A549 (cell line): ENCODE measurements around the gene GNB1.

Experiments used
- CHD2 ChIP-seq: fragments of 150-350 bp; IDR thresholded peaks from 2 replicates; pipeline ENCODE4 v1.6.1; 2014; ENCODE audit warnings: low read length; ENCODE audit not compliant: partially characterized antibody
- CHD4 ChIP-seq: fragments of 200-600 bp; sonication (generic); IDR thresholded peaks from 2 replicates; pipeline ENCODE4 v1.6.1; 2016; ENCODE audit warnings: antibody characterized with exemption, mild to moderate bottlenecking, borderline replicate concordance
- EHMT2 ChIP-seq: fragments of 200-600 bp; sonication (generic); IDR thresholded peaks from 2 replicates; pipeline ENCODE4 v1.6.1; 2016; ENCODE audit warnings: antibody characterized with exemption, low read depth, mild to moderate bottlenecking, moderate library complexity
- HDAC2 ChIP-seq: fragments of 200-600 bp; sonication (generic); IDR thresholded peaks from 2 replicates; pipeline ENCODE4 v1.6.1; 2016
- HOXA7 ChIP-seq: fragments of 250-450 bp; sonication (Bioruptor Pico); IDR thresholded peaks from 2 replicates; pipeline ENCODE4 v1.5.0; 2020; ENCODE audit warnings: mild to moderate bottlenecking, moderate library complexity
- POLR2A ChIP-seq: IDR thresholded peaks from 2 replicates; pipeline ENCODE4 v1.6.1; 2012; ENCODE audit warnings: mild to moderate bottlenecking, low read length
- RAD21 ChIP-seq, 2 experiments: fragments of >200 bp in 1 of 2; sonication (Bioruptor Twin) in 1 of 2; formaldehyde crosslinking in 1 of 2; IDR thresholded peaks in 1 of 2; conservative IDR thresholded peaks in 1 of 2; 2 replicates in 1 of 2; 3 replicates in 1 of 2; pipeline ENCODE4 v1.6.1; 2012 to 2018; ENCODE audit warnings: inconsistent platforms in 1 of 2
- RCOR1 ChIP-seq: fragments of 150-350 bp; IDR thresholded peaks from 2 replicates; pipeline ENCODE4 v1.6.1; 2014; ENCODE audit warnings: antibody characterized with exemption, low read length, low read depth
- ZFP36 ChIP-seq: fragments of 450-650 bp; IDR thresholded peaks from 2 replicates; pipeline ENCODE4 v1.6.1; 2014; ENCODE audit warnings: borderline replicate concordance; ENCODE audit not compliant: partially characterized antibody
- TF ChIP-seq, protein P1 (sequence below): fragments of >200 bp; sonication (Bioruptor Twin); formaldehyde crosslinking; IDR thresholded peaks from 3 replicates; pipeline ENCODE4 v1.5.1; 2016
- TF ChIP-seq, protein P2 (sequence below): fragments of 200-600 bp; sonication (generic); IDR thresholded peaks from 2 replicates; pipeline ENCODE4 v1.6.1; 2016; ENCODE audit warnings: antibody characterized with exemption, mild to moderate bottlenecking, moderate library complexity
- TF ChIP-seq, protein P3 (sequence below): IDR thresholded peaks from 2 replicates; pipeline ENCODE4 v1.6.1; 2012
- TF ChIP-seq, protein P4 (sequence below): IDR thresholded peaks from 2 replicates; pipeline ENCODE4 v1.6.1; 2012; ENCODE audit warnings: low read depth, borderline replicate concordance
- TF ChIP-seq, protein P5 (sequence below): fragments of 150-350 bp; IDR thresholded peaks from 2 replicates; pipeline ENCODE4 v1.6.1; 2014; ENCODE audit warnings: low read depth, mild to moderate bottlenecking, low read length

DNA sequence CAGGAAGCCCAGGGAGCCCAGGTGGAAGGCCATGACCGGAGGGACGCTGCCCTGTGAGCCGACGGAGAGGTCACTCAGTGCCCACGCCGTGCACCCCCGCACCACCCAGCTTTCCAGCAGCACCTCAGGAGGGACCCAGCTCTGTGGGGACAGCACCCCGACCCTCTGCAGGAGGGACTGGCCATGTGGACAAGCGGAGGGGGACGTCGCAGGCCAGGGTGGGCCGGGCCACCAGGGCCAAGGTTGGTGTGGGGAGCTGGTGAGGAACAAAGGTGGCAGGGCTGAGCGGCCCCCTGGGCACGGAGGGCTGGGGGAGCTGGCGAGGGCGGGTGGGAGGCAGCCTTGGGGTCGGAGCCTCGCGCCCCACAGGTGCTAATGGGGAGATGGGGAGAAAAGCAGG is 135.5 kb downstream of the GNB1 start:
- TF ChIP-seq, protein P1, sequence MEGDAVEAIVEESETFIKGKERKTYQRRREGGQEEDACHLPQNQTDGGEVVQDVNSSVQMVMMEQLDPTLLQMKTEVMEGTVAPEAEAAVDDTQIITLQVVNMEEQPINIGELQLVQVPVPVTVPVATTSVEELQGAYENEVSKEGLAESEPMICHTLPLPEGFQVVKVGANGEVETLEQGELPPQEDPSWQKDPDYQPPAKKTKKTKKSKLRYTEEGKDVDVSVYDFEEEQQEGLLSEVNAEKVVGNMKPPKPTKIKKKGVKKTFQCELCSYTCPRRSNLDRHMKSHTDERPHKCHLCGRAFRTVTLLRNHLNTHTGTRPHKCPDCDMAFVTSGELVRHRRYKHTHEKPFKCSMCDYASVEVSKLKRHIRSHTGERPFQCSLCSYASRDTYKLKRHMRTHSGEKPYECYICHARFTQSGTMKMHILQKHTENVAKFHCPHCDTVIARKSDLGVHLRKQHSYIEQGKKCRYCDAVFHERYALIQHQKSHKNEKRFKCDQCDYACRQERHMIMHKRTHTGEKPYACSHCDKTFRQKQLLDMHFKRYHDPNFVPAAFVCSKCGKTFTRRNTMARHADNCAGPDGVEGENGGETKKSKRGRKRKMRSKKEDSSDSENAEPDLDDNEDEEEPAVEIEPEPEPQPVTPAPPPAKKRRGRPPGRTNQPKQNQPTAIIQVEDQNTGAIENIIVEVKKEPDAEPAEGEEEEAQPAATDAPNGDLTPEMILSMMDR: no peak
- TF ChIP-seq HOXA7 (CRISPR knock-in tag) (no peak), RAD21 (conservative IDR thresholded peaks at IDR 0.05 in 1 of 2, IDR thresholded peaks at IDR 0.05 in 1 of 2) (no peak), RCOR1 (no peak), EHMT2 (no peak), CHD4 (no peak), ZFP36 (no peak), CHD2 (no peak), HDAC2 (no peak), POLR2A (no peak)
- TF ChIP-seq, protein P2, sequence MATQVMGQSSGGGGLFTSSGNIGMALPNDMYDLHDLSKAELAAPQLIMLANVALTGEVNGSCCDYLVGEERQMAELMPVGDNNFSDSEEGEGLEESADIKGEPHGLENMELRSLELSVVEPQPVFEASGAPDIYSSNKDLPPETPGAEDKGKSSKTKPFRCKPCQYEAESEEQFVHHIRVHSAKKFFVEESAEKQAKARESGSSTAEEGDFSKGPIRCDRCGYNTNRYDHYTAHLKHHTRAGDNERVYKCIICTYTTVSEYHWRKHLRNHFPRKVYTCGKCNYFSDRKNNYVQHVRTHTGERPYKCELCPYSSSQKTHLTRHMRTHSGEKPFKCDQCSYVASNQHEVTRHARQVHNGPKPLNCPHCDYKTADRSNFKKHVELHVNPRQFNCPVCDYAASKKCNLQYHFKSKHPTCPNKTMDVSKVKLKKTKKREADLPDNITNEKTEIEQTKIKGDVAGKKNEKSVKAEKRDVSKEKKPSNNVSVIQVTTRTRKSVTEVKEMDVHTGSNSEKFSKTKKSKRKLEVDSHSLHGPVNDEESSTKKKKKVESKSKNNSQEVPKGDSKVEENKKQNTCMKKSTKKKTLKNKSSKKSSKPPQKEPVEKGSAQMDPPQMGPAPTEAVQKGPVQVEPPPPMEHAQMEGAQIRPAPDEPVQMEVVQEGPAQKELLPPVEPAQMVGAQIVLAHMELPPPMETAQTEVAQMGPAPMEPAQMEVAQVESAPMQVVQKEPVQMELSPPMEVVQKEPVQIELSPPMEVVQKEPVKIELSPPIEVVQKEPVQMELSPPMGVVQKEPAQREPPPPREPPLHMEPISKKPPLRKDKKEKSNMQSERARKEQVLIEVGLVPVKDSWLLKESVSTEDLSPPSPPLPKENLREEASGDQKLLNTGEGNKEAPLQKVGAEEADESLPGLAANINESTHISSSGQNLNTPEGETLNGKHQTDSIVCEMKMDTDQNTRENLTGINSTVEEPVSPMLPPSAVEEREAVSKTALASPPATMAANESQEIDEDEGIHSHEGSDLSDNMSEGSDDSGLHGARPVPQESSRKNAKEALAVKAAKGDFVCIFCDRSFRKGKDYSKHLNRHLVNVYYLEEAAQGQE: no peak
- TF ChIP-seq, protein P3, sequence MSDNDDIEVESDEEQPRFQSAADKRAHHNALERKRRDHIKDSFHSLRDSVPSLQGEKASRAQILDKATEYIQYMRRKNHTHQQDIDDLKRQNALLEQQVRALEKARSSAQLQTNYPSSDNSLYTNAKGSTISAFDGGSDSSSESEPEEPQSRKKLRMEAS: no peak
- TF ChIP-seq, protein P4, sequence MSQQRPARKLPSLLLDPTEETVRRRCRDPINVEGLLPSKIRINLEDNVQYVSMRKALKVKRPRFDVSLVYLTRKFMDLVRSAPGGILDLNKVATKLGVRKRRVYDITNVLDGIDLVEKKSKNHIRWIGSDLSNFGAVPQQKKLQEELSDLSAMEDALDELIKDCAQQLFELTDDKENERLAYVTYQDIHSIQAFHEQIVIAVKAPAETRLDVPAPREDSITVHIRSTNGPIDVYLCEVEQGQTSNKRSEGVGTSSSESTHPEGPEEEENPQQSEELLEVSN: no peak
- TF ChIP-seq, protein P5, sequence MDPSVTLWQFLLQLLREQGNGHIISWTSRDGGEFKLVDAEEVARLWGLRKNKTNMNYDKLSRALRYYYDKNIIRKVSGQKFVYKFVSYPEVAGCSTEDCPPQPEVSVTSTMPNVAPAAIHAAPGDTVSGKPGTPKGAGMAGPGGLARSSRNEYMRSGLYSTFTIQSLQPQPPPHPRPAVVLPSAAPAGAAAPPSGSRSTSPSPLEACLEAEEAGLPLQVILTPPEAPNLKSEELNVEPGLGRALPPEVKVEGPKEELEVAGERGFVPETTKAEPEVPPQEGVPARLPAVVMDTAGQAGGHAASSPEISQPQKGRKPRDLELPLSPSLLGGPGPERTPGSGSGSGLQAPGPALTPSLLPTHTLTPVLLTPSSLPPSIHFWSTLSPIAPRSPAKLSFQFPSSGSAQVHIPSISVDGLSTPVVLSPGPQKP: no peak
